ENCODE results near the gene PRSS57. TPM values are rescaled to one million over a fixed set of nuclear protein-coding genes. Genes with fewer than 3 reads are reported as not detected.
"Not testable (repeated sequence)": the region's sequence is repeated elsewhere in the genome, so short reads cannot be mapped to it uniquely, and the experiment has no call there.

Gene PRSS57
- total RNA-seq (2022) = not detected in 2 replicates
- not detected for Bru-seq, nascent RNA
- not detected for BruChase-seq, experiment 1, labeled RNA remaining after a 6-hour chase
- percentile 1 among the genes with signal in this experiment for BruChase-seq, experiment 2, labeled RNA remaining after a 2-hour chase
- long read RNA-seq = 0 reads

DNA sequence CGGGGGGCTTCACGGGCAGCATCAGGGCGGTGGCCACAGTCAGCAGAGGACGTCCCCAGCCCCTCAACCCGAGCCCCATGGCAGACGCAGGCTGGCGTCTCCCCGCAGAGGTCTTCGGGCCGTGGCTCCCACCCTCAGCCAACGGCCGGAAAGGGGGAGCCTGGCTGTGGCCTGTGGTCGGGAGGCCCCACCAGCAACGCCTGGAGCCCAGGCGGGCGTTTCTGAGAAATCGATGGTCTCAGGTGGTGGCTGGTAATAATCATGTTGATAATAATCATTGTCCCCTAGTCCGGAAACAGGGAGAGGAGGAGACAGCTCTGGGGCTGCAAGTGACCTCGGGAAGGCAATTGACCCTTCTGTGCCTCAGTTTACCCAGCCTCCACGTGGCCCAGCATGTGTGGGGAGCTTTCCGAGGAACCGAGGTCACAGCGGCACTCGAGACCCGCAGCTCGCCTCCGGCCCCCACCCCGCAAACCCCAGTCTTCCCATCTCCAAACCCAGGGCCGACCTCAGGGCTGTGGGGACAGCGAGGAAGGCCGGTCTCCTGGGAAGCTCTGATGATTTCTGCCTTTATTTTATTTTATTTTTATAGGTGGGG is at the start of gene PRSS57:
Gene PRSS57 (minus strand): TSS at position 101 of the 598 bp plus-strand sequence. CDS start 22 bp downstream, at position 79.
- no peaks in the 10 kb centered on the region for H3K4me1 Mint-ChIP-seq (ENCODE audit: low read depth, unreplicated experiment)

DNA sequence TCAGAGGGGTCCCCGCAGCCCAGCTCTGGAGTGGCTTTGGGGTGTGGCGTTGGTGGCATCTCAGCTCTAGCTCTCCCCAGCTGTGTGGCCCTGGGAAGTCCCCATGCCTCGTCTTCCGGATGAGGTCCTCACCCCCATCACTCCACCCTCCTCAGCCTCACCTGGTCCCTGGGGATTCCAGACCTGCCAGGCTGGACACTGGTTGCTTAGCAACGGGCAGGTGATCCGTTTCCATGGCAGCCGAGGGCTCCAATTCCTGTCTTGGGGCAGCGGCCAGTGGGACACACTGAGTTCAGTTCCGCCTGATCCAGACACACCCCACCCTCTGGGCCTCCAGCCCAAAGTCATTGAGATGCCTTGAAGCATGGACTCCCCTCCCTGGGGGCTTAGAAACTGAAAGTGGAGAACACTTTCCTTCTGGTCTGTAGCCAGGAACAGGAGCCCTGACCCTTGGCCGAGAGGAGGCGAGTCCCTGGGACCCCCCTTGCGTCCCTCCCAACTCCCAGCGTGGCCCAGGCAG is 48.0 kb upstream of the PRSS57 start:
- no peak overlapping the region for H3K27ac Mint-ChIP-seq (ENCODE audit: unreplicated experiment)
- CTCF ChIA-PET = no interaction called here
- no peaks in the 10 kb centered on the region for H3K4me1 Mint-ChIP-seq (ENCODE audit: low read depth, unreplicated experiment)
- intact Hi-C loops (cut with micrococcal nuclease; ENCODE audit: unreplicated experiment) = no loop called here
- TF ChIP-seq, protein P1, sequence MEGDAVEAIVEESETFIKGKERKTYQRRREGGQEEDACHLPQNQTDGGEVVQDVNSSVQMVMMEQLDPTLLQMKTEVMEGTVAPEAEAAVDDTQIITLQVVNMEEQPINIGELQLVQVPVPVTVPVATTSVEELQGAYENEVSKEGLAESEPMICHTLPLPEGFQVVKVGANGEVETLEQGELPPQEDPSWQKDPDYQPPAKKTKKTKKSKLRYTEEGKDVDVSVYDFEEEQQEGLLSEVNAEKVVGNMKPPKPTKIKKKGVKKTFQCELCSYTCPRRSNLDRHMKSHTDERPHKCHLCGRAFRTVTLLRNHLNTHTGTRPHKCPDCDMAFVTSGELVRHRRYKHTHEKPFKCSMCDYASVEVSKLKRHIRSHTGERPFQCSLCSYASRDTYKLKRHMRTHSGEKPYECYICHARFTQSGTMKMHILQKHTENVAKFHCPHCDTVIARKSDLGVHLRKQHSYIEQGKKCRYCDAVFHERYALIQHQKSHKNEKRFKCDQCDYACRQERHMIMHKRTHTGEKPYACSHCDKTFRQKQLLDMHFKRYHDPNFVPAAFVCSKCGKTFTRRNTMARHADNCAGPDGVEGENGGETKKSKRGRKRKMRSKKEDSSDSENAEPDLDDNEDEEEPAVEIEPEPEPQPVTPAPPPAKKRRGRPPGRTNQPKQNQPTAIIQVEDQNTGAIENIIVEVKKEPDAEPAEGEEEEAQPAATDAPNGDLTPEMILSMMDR (IDR thresholded peaks at IDR 0.05; ENCODE audit: unreplicated experiment) = no peak
- DNase-seq = peak; percentile 74
- peaks cover 3% of the 10 kb centered on the region for H3K36me3 Mint-ChIP-seq (ENCODE audit: insufficient read depth, unreplicated experiment)
- no TSS peak for BruUV-seq (replicated peaks)
- H3K4me3 Mint-ChIP-seq (ENCODE audit: low read depth, unreplicated experiment) = no peak overlapping the region
- H3K9me3 Mint-ChIP-seq (ENCODE audit: low read depth, unreplicated experiment) = no peaks in the 10 kb centered on the region
- no peaks in the 10 kb centered on the region for H3K27me3 Mint-ChIP-seq (ENCODE audit: unreplicated experiment)

More for the DNA sequence above, at the start of gene PRSS57:
- DNase-seq = no peak
- Mint-ChIP-seq H3K36me3 (ENCODE audit: insufficient read depth, unreplicated experiment) (no peaks in the 10 kb centered on the region), H3K4me3 (ENCODE audit: low read depth, unreplicated experiment) (no peak within 1 kb of the TSS), H3K9me3 (ENCODE audit: low read depth, unreplicated experiment) (no peaks in the 10 kb centered on the region), H3K27me3 (ENCODE audit: unreplicated experiment) (no peaks in the 10 kb centered on the region), H3K27ac (ENCODE audit: unreplicated experiment) (no peak within 1 kb of the TSS)
- BruUV-seq (replicated peaks) = no TSS peak
- TF ChIP-seq, protein P1 (IDR thresholded peaks at IDR 0.05; ENCODE audit: unreplicated experiment) = no peak
- CTCF ChIA-PET = no interaction called here
- intact Hi-C loops (cut with micrococcal nuclease; ENCODE audit: unreplicated experiment) = no loop called here

DNA sequence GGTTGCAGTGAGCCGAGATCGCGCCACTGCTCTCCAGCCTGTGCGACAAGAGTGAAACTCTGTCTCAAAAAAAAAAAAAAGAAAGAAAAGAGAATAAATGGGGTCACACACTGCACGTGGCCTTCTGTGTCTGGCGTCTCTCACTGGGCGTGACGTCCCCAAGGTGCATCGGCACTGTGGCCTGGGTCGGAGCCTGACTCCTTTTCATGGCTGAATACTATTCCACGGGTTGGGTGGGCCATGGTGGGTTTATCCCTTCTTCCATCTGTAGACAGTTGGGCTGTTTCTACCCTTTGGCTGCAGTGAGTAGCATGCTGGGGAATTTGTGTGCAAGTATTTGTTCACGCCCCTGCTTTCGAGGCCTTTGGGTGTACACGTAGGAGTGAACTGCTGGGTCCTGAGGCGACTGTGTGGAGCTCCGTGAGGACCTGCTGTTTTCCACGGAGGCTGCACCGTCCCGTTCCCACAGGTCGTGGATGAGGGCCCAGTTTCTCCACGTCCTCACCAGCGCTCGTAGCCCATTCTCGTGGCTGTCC is 47.4 kb upstream of the PRSS57 start:
- BruUV-seq (replicated peaks) = no TSS peak
- no peaks in the 10 kb centered on the region for H3K9me3 Mint-ChIP-seq (ENCODE audit: low read depth, unreplicated experiment)
- H3K27ac Mint-ChIP-seq (ENCODE audit: unreplicated experiment) = no peak overlapping the region
- TF ChIP-seq, protein P1 (IDR thresholded peaks at IDR 0.05; ENCODE audit: unreplicated experiment) = no peak
- no peak for DNase-seq
- no peak overlapping the region for H3K4me3 Mint-ChIP-seq (ENCODE audit: low read depth, unreplicated experiment)
- CTCF ChIA-PET = interaction anchor here (0.9 kb wide), 1 partner anchor 8 kb away, joined by 4 read pairs; the partner anchor contains the start of gene MISP
- H3K27me3 Mint-ChIP-seq (ENCODE audit: unreplicated experiment) = peaks cover 3% of the 10 kb centered on the region
- intact Hi-C loops (cut with micrococcal nuclease; ENCODE audit: unreplicated experiment) = no loop called here
- H3K36me3 Mint-ChIP-seq (ENCODE audit: insufficient read depth, unreplicated experiment) = peaks cover 3% of the 10 kb centered on the region
- H3K4me1 Mint-ChIP-seq (ENCODE audit: low read depth, unreplicated experiment) = no peaks in the 10 kb centered on the region

DNA sequence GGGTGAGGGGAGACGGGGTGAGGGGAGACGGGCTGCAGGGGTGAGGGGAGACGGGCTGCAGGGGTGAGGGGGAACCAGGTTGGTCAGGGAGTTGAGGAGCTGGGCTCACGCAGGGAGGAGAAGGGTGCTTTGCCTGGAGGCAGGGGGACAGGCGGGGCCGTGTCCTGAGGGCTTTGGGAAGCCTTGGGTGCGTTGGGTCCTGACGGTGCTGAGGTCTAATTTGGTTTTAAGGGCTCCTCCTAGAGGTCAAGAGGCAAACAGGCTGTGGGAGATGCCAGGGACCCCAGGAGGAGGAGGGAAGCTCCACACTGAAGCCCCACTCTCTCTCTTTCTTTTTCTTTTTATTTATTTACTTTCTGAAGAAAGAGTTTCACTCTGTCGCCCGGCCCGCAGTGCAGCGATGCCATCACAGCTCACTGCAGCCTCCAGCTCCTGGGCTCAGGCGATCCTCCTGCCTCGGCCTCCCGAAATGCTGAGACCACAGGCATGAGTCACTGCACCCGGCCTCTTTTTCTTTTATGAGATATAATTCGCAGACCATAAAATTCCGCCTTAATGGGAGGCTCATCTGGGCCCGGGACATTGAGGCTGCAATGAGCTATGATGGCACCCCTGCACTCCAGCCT is 46.4 kb upstream of the PRSS57 start:
- Mint-ChIP-seq H3K4me3 (ENCODE audit: low read depth, unreplicated experiment) (no peak overlapping the region), H3K27ac (ENCODE audit: unreplicated experiment) (no peak overlapping the region), H3K36me3 (ENCODE audit: insufficient read depth, unreplicated experiment) (peaks cover 3% of the 10 kb centered on the region), H3K4me1 (ENCODE audit: low read depth, unreplicated experiment) (no peaks in the 10 kb centered on the region), H3K9me3 (ENCODE audit: low read depth, unreplicated experiment) (no peaks in the 10 kb centered on the region), H3K27me3 (ENCODE audit: unreplicated experiment) (peaks cover 11% of the 10 kb centered on the region)
- no TSS peak for BruUV-seq (replicated peaks)
- TF ChIP-seq, protein P1 (IDR thresholded peaks at IDR 0.05; ENCODE audit: unreplicated experiment) = no peak
- CTCF ChIA-PET = interaction anchor here (0.9 kb wide), 1 partner anchor 9 kb away, joined by 4 read pairs; the partner anchor contains the start of gene MISP
- no peak for DNase-seq
- intact Hi-C loops (cut with micrococcal nuclease; ENCODE audit: unreplicated experiment) = no loop called here

DNA sequence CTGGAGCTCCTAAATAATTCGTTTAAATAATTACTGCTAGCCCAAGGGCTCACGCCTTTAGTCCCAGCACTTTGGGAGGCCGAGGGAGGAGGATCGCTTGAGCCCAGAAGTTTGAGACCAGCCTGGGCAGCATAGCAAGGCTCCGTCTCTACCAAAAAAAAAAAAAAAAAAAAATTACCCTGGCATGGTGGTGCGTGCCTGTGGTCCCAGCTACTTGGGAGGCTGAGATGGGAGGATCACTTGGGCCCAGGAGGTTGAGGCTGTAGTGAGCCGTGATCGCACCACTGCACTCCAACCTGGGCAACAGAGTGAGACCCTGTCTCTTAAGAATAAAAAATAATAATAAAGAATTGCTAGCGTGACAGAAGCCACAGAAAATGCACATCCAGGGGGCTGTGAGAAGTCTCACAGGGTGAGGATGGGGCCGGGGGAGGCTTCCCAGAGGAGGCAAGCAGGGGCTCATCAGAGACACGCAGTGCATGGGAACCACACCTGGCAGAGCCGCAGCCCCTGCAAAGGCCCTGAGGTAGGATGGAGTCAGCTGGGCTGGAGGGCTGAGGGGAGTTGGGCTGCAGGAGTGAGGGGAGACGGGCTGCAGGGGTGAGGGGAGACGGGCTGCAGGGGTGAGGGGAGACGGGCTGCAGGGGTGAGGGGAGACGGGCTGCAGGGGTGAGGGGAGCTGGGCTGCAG is 45.7 kb upstream of the PRSS57 start:
- CTCF ChIA-PET; H3K9me3 Mint-ChIP-seq (ENCODE audit: low read depth, unreplicated experiment); BruUV-seq (replicated peaks); H3K4me3 Mint-ChIP-seq (ENCODE audit: low read depth, unreplicated experiment); DNase-seq; H3K27ac Mint-ChIP-seq (ENCODE audit: unreplicated experiment); intact Hi-C loops (cut with micrococcal nuclease; ENCODE audit: unreplicated experiment); H3K36me3 Mint-ChIP-seq (ENCODE audit: insufficient read depth, unreplicated experiment); H3K4me1 Mint-ChIP-seq (ENCODE audit: low read depth, unreplicated experiment): not testable (repeated sequence)
- H3K27me3 Mint-ChIP-seq (ENCODE audit: unreplicated experiment) = peaks cover 11% of the 10 kb centered on the region
